Measurements from ENCODE around the gene JAZF1. TPM values are rescaled to one million over a fixed set of nuclear protein-coding genes. Genes with fewer than 3 reads are reported as not detected.

Gene JAZF1
- total RNA-seq, 1 experiment from 2014 or later = not detected

DNA sequence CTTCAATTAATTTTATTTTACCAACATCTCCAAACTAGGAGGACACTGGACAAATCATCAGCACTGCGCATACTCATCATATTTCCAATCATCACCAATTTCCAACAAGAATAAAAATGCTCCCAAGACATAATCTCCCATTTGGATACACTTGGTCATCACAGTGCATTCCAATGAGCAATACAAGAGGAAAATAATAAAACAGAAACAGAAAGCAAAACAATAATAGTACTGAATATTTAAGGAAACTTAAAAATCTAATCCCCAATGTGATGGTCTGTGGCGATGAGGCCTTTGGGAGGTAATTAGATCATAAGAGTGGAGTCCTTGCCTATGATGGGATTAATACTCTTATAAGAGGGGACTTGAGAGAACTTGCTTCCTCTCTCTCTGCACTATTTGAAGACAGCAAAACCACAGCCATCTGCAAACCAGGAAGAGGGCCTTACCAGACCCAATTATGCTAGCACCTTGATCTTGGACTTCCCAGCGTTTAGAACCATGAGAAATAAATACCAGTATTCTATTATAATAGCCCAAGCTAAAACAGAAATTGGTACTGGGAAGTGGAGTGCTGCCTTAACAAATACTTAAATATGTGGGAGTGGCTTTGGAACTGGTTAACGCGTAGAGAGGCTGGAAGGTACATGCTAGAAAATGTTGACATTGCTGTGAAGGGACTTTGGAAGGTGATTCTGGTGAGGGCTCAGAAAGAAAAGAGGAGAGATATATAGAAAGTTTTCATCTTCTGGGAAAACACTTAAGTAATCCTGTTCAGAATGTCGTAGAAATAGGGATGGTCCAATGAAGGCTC is 91.5 kb downstream of the JAZF1 start:
- in situ Hi-C loops (cut with HindIII; ENCODE audit: low sequenced_read_pairs) = no loop called here
- no peak for DNase-seq (ENCODE audit: low spot score)

GRCh38 chr7:28088032-28088431 is 92.6 kb downstream of the JAZF1 start:
- in situ Hi-C loops (cut with HindIII; ENCODE audit: low sequenced_read_pairs) = no loop called here
- no peak for DNase-seq (ENCODE audit: low spot score)

DNA sequence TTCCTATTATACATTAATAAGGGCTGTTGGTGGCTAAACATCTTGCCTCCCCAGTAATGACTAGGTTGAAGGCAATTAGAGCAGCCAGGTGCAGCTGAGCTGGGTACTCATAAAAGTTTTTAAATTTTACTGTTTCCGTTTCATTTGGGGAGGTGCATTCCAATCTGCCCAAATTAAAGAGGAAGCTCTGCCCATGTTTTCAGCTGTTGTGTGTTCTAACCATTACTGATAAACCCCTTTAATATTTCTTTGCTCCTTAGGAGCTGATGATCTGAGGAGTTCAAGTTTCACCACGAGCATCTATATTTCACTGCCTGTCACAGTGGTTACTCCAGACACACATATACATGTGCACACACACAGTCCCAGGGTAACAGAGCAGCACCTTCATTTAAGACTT is 94.4 kb downstream of the JAZF1 start:
- DNase-seq (ENCODE audit: low spot score) = no peak
- in situ Hi-C loops (cut with HindIII; ENCODE audit: low sequenced_read_pairs) = no loop called here

GRCh38 chr7:28083998-28084985 is 96.3 kb downstream of the JAZF1 start:
- DNase-seq (ENCODE audit: low spot score) = no peak
- in situ Hi-C loops (cut with HindIII; ENCODE audit: low sequenced_read_pairs) = no loop called here

GRCh38 chr7:28083164-28083997 is 97.2 kb downstream of the JAZF1 start:
- in situ Hi-C loops (cut with HindIII; ENCODE audit: low sequenced_read_pairs) = no loop called here
- no peak for DNase-seq (ENCODE audit: low spot score)

DNA sequence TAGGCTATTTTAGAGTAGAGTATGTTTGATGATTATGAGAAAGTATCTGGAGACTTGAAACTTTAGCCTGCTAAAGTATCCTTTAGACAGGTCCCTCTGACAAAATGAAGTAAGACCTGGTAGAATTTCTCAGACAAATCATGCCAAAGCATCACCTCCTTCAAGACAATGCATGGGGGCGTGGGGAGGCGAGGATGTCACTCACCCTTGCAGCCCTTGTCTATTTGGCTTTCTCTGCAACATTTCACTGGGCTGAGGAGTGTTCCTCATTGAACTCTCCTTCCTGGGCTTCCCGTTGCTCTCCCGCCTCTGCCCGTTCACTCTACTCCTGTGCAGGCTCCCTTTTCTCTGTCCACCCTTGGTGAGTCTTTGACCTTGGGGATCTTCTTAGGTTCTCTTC is 98.5 kb downstream of the JAZF1 start:
- no peak for DNase-seq (ENCODE audit: low spot score)
- in situ Hi-C loops (cut with HindIII; ENCODE audit: low sequenced_read_pairs) = no loop called here

DNA sequence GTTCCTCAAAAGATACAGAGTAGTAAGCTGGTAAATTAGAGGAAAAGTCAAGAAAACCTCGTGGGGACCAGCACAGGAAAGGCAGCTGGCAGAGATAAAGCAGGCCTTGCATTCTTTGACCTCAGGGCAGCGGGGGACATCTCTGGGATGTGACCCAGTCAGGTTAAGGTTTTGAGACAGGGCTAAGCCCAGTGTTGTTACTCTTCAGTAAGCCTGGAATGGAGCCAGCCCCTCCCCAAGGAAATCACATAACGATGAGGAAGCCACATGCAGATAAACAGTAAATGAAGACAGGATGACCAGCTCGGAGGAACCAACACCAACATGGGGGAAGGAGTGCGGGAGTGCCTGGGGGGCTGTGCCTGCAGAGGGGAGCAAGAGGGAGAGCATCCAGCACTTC is 99.6 kb downstream of the JAZF1 start:
- in situ Hi-C loops (cut with HindIII; ENCODE audit: low sequenced_read_pairs) = no loop called here
- DNase-seq (ENCODE audit: low spot score) = no peak

- peak; percentile 70 for DNase-seq (ENCODE audit: low spot score)
- in situ Hi-C loops (cut with HindIII; ENCODE audit: low sequenced_read_pairs) = no loop called here
These were observed 102.3 kb downstream of the JAZF1 start for GRCh38 chr7:28078036-28078901.

- in situ Hi-C loops (cut with HindIII; ENCODE audit: low sequenced_read_pairs) = no loop called here
These were observed 103.0 kb downstream of the JAZF1 start for GRCh38 chr7:28077616-28078015.

GRCh38 chr7:28076423-28077200 is 104.0 kb downstream of the JAZF1 start:
- in situ Hi-C loops (cut with HindIII; ENCODE audit: low sequenced_read_pairs) = no loop called here
- no peak for DNase-seq (ENCODE audit: low spot score)

More at GRCh38 chr7:28077616-28078015, 103.0 kb downstream of the JAZF1 start:
- no peak for DNase-seq (ENCODE audit: low spot score)

DNA sequence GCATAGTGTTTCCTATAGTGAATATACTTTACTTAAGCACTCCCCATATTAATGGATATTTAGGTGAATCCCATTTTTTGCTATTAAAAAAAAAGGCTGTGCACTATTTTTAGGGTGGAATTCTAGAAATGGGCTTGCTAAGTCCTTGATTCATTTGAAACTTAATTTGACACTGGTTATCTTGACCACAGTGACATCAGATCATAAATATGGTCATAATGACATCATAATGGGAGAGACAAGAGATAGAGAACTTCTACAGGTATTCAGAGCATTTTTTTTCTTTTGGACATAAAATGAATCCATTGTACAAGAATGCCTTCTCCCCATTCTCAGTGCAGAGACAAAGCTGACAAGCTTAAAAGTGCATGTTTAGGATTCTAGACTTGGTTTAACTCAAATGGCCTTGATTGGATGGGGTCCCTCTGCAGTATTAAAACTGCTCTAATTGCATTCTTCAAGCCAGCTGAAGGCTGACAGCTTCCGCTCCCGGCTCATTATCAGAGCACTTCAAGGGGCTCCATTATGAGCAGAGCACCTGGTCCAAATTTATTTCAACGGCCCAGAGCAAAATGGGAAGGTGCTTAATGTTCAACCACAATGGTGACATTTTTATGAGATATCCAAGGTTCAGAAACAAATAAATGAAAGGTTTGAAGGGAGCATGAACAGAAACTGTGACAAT is 104.8 kb downstream of the JAZF1 start:
- in situ Hi-C loops (cut with HindIII; ENCODE audit: low sequenced_read_pairs) = no loop called here
- DNase-seq (ENCODE audit: low spot score) = no peak

DNA sequence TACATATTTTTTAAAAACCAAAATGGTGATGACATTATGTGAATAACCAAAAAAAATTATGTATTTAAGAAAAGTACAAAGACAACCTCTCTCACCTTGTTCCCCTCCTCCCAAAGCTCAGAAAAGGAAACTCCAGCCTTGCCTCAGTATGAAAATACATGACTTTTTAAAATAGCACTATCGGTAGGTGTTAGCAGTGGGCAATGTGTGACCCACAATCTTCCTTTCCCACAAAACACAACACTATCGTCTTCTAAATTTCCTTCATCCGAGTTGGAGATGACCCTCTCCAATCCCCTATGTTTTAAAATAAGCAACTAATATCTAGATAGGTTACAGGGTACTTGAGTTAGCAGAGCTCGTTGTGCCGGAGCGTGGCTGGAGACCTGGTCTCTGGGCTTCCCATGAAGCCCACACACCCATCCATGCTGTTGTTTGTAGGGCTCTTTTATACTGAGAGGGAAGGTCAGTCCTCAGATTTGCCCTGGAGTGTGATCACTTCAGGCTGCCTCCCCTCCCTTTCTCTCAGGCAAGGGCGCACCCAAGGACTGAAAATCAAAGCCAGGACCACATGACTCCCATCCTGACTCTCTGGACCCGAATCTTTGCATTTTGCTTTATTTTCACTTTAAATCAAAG is 107.6 kb downstream of the JAZF1 start:
- in situ Hi-C loops (cut with HindIII; ENCODE audit: low sequenced_read_pairs) = no loop called here
- DNase-seq (ENCODE audit: low spot score) = no peak

DNA sequence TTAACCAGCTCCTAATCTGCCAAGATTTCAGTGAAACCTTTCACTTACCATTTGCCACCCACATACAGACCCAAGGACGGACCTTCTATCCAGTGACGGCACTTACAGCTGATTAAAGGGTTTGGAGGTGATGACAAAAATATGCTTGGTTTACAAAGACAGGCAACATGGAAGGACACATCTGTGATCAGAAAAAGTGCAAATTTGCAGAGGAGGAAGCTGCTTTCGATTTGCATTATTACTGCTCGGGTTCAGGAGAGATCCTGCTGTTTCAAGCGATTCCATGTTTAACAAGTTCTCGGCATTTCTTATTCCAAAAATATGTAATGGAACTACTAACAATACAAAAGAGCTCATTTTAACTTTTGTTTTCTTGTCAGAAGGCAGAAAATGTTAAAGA is 109.0 kb downstream of the JAZF1 start:
- in situ Hi-C loops (cut with HindIII; ENCODE audit: low sequenced_read_pairs) = no loop called here
- DNase-seq (ENCODE audit: low spot score) = no peak

DNA sequence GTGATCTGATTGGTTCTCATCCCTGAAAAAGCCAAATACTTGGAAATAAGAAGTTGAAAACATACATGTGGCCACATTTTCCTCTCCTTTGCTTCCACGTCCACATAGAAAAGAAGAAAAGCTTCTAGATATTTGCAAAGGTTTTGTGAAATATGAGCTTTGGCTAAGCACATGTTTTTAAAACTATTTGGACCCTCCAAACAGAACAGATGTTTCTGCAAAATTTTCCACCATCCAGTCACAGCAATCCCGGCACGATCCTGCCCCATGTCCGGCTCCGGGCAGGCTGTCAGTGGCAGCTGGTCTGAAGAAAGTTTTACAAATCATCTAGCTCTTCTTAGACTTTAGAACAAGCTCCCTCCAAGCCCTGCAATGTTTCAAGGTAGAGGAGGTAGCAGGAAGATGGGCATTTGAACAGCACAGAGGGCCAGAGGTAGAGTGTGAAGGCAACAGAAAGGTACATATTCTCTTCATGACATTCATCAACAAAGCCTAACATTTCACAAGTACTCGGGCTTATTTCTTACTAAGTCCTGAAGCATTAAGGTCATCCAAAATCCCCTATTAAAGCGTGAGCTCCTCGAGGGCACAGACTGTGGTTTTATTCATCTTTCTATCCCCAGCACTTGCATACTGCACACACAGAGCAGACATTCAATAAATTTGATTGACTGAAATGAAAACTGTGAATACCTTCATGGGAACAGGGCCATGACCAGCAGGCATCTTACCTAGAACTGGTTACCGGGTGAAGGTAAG is 110.1 kb downstream of the JAZF1 start:
- DNase-seq (ENCODE audit: low spot score) = peak; percentile 38
- in situ Hi-C loops (cut with HindIII; ENCODE audit: low sequenced_read_pairs) = no loop called here

- in situ Hi-C loops (cut with HindIII; ENCODE audit: low sequenced_read_pairs) = no loop called here
- peak; percentile 57 for DNase-seq (ENCODE audit: low spot score)
These were observed 110.8 kb downstream of the JAZF1 start for GRCh38 chr7:28069807-28070206.

DNA sequence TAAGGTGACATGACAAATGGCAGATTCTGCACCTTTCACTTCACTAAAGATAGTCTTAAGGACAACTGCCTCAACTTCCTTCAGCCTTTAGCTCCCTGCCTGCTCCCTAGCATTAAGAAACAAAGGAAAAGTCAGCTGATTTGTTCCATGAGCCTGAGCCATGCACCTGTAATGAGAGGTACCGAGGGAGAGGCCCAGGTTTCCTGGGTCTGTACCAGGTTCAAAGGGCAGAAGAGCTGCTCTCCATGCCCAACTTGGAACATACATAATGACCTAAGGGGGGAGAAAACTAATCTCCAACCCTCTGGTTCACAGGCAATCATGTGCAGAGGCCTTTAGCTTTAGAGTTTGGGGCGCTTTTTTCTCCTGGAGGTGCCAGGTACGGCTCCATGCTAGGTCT is 111.2 kb downstream of the JAZF1 start:
- DNase-seq (ENCODE audit: low spot score) = no peak
- in situ Hi-C loops (cut with HindIII; ENCODE audit: low sequenced_read_pairs) = no loop called here

All from G401 (cell line).